Measurements from ENCODE around the gene CCL22. TPM values are rescaled to one million over a fixed set of nuclear protein-coding genes. Genes with fewer than 3 reads are reported as not detected.
"Not testable (repeated sequence)": the region's sequence is repeated elsewhere in the genome, so short reads cannot be mapped to it uniquely, and the experiment has no call there.

The CCL22 gene
- total and polyA plus RNA-seq, 9 donors = 0.06 to 0.19 (median 0.10) TPM; not detected in 5

DNA sequence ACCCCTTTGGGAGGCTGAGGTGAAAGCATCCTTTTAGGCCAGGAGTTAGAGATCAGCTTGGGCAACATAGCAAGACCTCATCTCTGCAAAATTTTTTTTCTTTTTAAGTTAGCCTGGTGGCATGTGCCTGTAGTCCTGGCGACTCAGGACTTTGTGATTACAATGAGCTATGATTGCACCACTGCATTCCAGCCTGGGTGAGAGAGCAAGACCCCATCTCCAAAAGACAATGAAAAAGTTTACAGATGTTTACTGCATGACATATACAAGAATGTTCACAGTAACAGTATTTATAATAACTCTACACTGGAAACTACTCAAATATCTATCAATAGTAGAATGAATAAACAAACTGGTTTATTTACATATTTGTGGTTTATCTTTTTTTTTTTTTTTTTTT lies 33.1 kb upstream of the CCL22 start:
- WGBS (ENCODE audit: insufficient coverage) = no CpG with 5 or more reads among the region's 1 CpG
- Histone ChIP-seq H3K27me3 (ENCODE audit: control insufficient read depth, insufficient read depth, low read length) (no peaks in the 10 kb centered on the region), H3K4me3 (ENCODE audit: low read length) (no peak overlapping the region), H3K27ac (ENCODE audit: low read length) (no peak overlapping the region), H3K4me1 (ENCODE audit: control insufficient read depth, insufficient read depth, low read length) (no peaks in the 10 kb centered on the region), H3K9me3 (replicated peaks; ENCODE audit: control insufficient read depth, low read depth, low read length) (peaks cover 4% of the 10 kb centered on the region), H3K36me3 (ENCODE audit: control insufficient read depth, insufficient read depth, low read length) (no peaks in the 10 kb centered on the region)
- no peak for DNase-seq

DNA sequence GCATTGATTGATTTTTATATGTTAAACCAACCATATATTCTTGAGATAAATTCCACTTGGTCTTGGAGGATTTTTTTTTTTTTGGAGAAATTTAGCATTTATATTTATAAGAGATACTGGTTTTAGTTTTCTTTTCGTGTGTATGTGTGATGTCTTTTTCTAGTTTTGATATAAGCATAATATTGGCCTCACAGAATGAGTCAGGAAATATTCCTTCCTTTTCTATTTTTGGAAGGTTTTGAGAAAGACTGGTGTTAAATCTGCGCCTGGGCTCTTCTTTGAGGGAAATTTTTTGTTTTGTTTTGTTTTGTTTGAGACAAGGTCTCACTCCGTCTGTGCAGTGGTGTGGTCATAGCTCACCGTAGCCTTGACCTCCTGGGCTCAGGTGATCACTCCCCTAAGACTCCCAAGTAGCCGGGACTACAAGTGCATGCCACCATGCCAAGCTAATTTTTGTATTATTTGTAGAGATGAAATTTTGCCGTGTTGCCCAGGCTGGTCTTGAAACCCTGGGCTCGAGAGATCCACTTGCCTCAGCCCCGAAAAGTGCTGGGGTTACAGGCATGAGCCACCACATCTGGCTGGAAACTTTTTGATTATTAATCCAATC lies 28.8 kb upstream of the CCL22 start:
- Histone ChIP-seq H3K36me3 (ENCODE audit: control insufficient read depth, insufficient read depth, low read length) (no peaks in the 10 kb centered on the region), H3K27me3 (ENCODE audit: control insufficient read depth, insufficient read depth, low read length) (peaks cover 3% of the 10 kb centered on the region), H3K4me1 (ENCODE audit: control insufficient read depth, insufficient read depth, low read length) (no peaks in the 10 kb centered on the region), H3K4me3 (ENCODE audit: low read length) (no peak overlapping the region), H3K27ac (ENCODE audit: low read length) (no peak overlapping the region), H3K9me3 (replicated peaks; ENCODE audit: control insufficient read depth, low read depth, low read length) (peaks cover 4% of the 10 kb centered on the region)
- DNase-seq = no peak
- WGBS (ENCODE audit: insufficient coverage) = no CpG with 5 or more reads among the region's 8 CpGs

DNA sequence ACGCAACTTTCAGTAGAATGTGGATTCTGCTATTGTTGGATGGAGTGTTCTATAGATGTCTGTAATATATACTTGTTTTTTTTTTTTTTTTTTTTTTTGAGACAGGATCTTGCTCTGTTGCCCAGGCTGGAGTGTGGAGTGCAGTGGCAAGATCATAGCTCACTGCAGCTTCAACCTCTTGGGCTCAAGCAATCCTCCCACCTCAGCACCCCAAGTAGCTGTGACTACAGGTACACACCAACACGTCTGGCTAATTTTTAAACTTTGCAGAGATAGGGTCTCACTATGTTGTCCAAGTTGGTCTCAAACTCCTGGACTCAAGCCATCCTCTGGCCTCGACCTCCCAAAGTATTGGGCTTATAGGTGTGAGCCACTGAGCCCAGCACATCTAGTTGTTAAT lies 27.2 kb upstream of the CCL22 start:
- Histone ChIP-seq H3K27ac (ENCODE audit: low read length) (no peak overlapping the region), H3K27me3 (ENCODE audit: control insufficient read depth, insufficient read depth, low read length) (peaks cover 3% of the 10 kb centered on the region), H3K9me3 (replicated peaks; ENCODE audit: control insufficient read depth, low read depth, low read length) (peaks cover 2% of the 10 kb centered on the region), H3K36me3 (ENCODE audit: control insufficient read depth, insufficient read depth, low read length) (no peaks in the 10 kb centered on the region), H3K4me1 (ENCODE audit: control insufficient read depth, insufficient read depth, low read length) (no peaks in the 10 kb centered on the region), H3K4me3 (ENCODE audit: low read length) (no peak overlapping the region)
- 86% methylated on average over 1 of the region's 3 CpGs for WGBS (ENCODE audit: insufficient coverage)
- no peak for DNase-seq

DNA sequence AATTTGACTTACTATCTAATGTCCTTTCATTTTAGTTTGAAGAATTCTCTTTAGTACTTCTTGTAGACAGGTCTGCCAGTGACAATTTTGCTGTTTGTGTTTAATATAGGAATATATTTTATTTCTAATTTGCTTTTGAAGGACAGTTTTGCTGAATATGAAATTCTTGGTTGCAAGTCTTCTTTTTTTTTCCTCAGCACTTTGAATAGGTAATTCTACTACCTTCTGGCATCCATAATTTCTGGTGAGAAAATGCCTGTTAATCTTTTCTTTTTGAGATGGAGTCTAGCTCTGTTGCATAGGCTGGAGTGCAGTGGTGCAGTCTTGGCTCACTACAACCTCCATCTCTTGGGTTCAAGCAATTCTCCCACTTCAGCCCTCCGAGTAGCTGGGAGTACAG lies 25.2 kb upstream of the CCL22 start:
- Histone ChIP-seq H3K4me1 (ENCODE audit: control insufficient read depth, insufficient read depth, low read length) (no peaks in the 10 kb centered on the region), H3K27ac (ENCODE audit: low read length) (no peak overlapping the region), H3K36me3 (ENCODE audit: control insufficient read depth, insufficient read depth, low read length) (no peaks in the 10 kb centered on the region), H3K9me3 (replicated peaks; ENCODE audit: control insufficient read depth, low read depth, low read length) (peaks cover 2% of the 10 kb centered on the region), H3K27me3 (ENCODE audit: control insufficient read depth, insufficient read depth, low read length) (peaks cover 3% of the 10 kb centered on the region), H3K4me3 (ENCODE audit: low read length) (no peak overlapping the region)
- WGBS (ENCODE audit: insufficient coverage) = no CpG with 5 or more reads among the region's 1 CpG
- DNase-seq = no peak

DNA sequence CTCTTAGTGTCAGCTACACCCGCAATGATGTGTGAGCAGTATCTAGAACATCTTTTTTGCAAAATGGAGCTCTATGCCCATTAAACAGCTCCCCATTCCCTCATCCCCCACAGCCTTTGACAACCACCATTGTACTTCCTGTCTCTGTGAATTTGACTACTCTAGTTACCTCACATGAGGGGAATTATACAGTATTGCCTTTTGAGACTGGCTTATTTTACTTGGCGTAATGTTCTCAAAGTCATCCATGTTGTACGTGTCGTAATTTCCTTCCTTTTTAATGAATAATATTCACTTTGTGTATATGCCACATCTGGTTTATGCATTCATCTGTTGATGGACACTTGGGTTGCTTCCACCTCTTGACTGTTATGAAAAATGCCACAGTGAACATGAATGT lies 23.2 kb upstream of the CCL22 start:
- no peak for DNase-seq
- Histone ChIP-seq H3K27me3 (ENCODE audit: control insufficient read depth, insufficient read depth, low read length) (peaks cover 3% of the 10 kb centered on the region), H3K4me1 (ENCODE audit: control insufficient read depth, insufficient read depth, low read length) (no peaks in the 10 kb centered on the region), H3K9me3 (replicated peaks; ENCODE audit: control insufficient read depth, low read depth, low read length) (peaks cover 2% of the 10 kb centered on the region), H3K36me3 (ENCODE audit: control insufficient read depth, insufficient read depth, low read length) (no peaks in the 10 kb centered on the region), H3K27ac (ENCODE audit: low read length) (peak overlapping the region; percentile 57), H3K4me3 (ENCODE audit: low read length) (no peak overlapping the region)
- WGBS (ENCODE audit: insufficient coverage) = 100% methylated on average over 1 of the region's 4 CpGs

DNA sequence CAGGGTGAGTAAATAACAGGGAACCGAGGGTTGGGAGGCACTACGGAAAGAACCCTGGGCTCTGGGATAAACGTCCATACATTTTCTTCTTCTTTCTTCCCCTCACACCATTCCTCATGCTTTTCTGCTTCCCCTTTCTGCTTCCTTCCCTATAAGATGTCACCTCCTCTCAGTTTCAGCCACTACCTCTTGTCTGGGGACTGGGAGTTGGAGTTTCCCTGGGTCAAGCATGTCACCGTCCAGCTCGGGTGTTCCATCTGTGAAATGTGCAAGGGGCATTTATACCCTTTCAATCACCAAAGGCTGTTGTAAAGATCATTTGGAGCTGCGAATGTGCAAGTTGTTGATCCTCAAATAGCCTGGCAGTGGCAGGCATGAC lies 17.5 kb upstream of the CCL22 start:
- no peak for DNase-seq
- Histone ChIP-seq H3K27ac (ENCODE audit: low read length) (no peak overlapping the region), H3K9me3 (replicated peaks; ENCODE audit: control insufficient read depth, low read depth, low read length) (peaks cover 2% of the 10 kb centered on the region), H3K4me1 (ENCODE audit: control insufficient read depth, insufficient read depth, low read length) (no peaks in the 10 kb centered on the region), H3K27me3 (ENCODE audit: control insufficient read depth, insufficient read depth, low read length) (no peaks in the 10 kb centered on the region), H3K36me3 (ENCODE audit: control insufficient read depth, insufficient read depth, low read length) (no peaks in the 10 kb centered on the region), H3K4me3 (ENCODE audit: low read length) (no peak overlapping the region)
- WGBS (ENCODE audit: insufficient coverage) = 93% methylated on average over 3 of the region's 6 CpGs

DNA sequence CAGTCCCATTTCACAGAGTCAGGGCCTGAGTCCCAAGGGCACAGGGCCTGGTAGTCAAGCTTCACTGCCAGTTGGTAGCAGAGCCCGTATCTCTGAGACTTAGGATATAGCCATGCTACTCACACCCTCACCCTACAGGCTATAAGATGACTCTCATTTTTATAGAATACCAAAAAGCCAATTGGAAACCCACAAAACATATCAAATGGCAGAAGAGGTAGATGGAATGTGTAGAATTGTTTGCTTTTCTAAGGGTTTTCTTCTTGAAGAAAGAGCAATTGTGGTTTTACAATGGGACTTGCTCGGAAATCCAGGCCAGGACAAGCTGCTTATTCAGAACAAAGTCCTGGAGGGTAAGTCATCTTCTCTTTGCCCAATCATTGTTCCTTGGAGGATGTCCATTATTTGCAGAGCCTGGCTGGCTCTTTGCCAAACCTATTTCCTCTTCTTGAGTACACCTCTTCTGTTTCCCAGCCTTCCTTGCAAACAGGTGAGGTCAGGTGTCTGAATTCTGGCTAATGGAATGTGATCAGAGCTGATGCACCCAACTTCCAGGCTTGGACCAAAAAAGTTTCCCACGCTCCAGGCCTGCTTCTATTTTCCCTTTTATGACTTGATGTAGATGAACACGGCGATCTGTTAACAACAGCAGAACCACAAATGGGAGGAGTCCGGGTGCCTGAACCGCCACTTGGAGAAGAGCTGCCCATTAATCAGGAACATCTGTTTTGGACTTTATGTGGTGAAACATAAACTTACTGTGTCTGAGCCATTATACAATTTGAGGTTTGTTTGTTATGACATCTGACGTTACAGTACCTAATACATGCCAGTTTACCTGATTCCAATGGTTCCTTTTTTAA lies 16.9 kb upstream of the CCL22 start:
- H3K4me3 ChIP-seq (ENCODE audit: low read length) = no peak overlapping the region
- peak; percentile 15 for DNase-seq
- H3K4me1 ChIP-seq (ENCODE audit: control insufficient read depth, insufficient read depth, low read length) = no peaks in the 10 kb centered on the region
- no peak overlapping the region for H3K27ac ChIP-seq (ENCODE audit: low read length)
- H3K27me3 ChIP-seq (ENCODE audit: control insufficient read depth, insufficient read depth, low read length) = no peaks in the 10 kb centered on the region
- H3K9me3 ChIP-seq (replicated peaks; ENCODE audit: control insufficient read depth, low read depth, low read length) = peaks cover 2% of the 10 kb centered on the region
- WGBS (ENCODE audit: insufficient coverage) = 50% methylated on average over 2 of the region's 8 CpGs
- no peaks in the 10 kb centered on the region for H3K36me3 ChIP-seq (ENCODE audit: control insufficient read depth, insufficient read depth, low read length)

DNA sequence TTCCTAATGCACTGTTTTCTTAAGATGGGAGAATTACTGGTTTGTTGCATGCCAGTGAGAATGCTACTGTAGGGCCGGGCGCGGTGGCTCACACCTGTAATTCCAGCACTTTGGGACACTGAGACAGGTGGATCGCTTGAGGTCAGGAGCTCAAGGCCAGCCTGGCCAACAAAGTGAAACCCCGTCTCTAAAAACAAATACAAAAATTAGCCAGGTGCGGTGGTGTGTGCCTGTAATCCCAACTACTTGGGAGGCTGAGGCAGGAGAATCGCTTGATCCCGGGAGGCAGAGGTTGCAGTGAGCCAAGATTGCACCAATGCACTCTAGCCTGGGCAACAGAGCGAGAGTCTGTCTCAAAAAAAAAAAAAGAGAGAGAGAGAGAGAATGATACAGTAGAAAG lies 16.0 kb upstream of the CCL22 start:
- WGBS (ENCODE audit: insufficient coverage) = 93% methylated on average over 7 of the region's 9 CpGs

DNA sequence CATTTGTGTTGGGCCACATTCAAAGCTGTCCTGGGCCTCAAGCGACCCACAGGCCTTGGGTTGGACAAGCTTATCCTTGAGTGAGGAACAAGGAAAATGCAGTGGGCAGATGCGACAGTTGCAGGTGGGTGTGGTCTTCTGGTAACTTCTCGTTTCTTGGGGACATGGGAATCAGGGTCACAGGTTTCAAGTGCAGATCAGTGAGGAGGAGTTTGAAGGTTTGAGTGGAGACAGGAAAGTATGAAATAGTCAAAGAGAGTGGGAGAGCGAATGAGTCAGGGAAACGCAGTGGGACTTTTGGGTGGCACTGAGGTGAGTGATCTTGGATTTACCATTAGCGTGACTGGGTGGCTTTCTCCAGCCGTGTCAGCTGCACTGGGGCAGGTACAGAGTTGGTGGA lies 15.4 kb upstream of the CCL22 start:
- Histone ChIP-seq H3K9me3 (replicated peaks; ENCODE audit: control insufficient read depth, low read depth, low read length) (peaks cover 2% of the 10 kb centered on the region), H3K4me3 (ENCODE audit: low read length) (no peak overlapping the region), H3K36me3 (ENCODE audit: control insufficient read depth, insufficient read depth, low read length) (no peaks in the 10 kb centered on the region), H3K27ac (ENCODE audit: low read length) (no peak overlapping the region), H3K27me3 (ENCODE audit: control insufficient read depth, insufficient read depth, low read length) (no peaks in the 10 kb centered on the region), H3K4me1 (ENCODE audit: control insufficient read depth, insufficient read depth, low read length) (no peaks in the 10 kb centered on the region)
- no peak for DNase-seq
- WGBS (ENCODE audit: insufficient coverage) = 79% methylated on average over 7 of the region's 7 CpGs

More for the DNA sequence above, 16.0 kb upstream of the CCL22 start:
- H3K27ac ChIP-seq (ENCODE audit: low read length); H3K36me3 ChIP-seq (ENCODE audit: control insufficient read depth, insufficient read depth, low read length); H3K9me3 ChIP-seq (replicated peaks; ENCODE audit: control insufficient read depth, low read depth, low read length); DNase-seq; H3K27me3 ChIP-seq (ENCODE audit: control insufficient read depth, insufficient read depth, low read length); H3K4me1 ChIP-seq (ENCODE audit: control insufficient read depth, insufficient read depth, low read length); H3K4me3 ChIP-seq (ENCODE audit: low read length): not testable (repeated sequence)

DNA sequence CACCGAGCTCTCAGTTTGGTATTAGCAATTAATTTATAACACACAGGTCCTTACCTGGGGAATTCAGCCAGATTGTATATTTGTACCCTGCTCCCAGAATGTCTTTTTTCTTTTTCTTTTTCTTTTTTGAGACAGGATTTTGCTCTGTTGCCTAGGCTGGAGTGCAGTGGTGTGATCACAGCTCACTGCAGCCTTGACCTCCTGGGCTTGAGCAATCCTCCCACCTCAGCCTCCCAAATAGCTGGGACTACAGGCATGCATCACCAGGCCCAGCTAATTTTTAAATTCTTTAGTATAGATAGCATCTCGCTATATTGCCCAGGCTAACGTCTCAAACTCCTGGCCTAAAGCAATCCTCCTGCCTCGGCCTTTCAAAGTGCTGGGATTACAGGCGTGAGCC lies 14.5 kb upstream of the CCL22 start:
- H3K4me3 ChIP-seq (ENCODE audit: low read length); DNase-seq; H3K4me1 ChIP-seq (ENCODE audit: control insufficient read depth, insufficient read depth, low read length); H3K36me3 ChIP-seq (ENCODE audit: control insufficient read depth, insufficient read depth, low read length); H3K27me3 ChIP-seq (ENCODE audit: control insufficient read depth, insufficient read depth, low read length); H3K27ac ChIP-seq (ENCODE audit: low read length); H3K9me3 ChIP-seq (replicated peaks; ENCODE audit: control insufficient read depth, low read depth, low read length): not testable (repeated sequence)
- WGBS (ENCODE audit: insufficient coverage) = no CpG with 5 or more reads among the region's 5 CpGs

Measured in muscle of leg (tissue), 11 donors.